Stimulated activated CD8-positive, alpha-beta memory T cell treated with anti-CD3 and anti-CD28 coated beads, Interleukin-12 subunit alpha, Interleukin-12 subunit beta, amount 100 ng/mL, for 24 hours (primary cell): ENCODE results near the gene SERAC1.
"Not testable (repeated sequence)": the region's sequence is repeated elsewhere in the genome, so short reads cannot be mapped to it uniquely, and the experiment has no call there.

Experiments
- DNase-seq: peaks from one replicate; pipeline ENCODE4 v3.0.0-alpha.2; 2020; ENCODE audit errors: extremely low read depth

SERAC1 gene

DNA sequence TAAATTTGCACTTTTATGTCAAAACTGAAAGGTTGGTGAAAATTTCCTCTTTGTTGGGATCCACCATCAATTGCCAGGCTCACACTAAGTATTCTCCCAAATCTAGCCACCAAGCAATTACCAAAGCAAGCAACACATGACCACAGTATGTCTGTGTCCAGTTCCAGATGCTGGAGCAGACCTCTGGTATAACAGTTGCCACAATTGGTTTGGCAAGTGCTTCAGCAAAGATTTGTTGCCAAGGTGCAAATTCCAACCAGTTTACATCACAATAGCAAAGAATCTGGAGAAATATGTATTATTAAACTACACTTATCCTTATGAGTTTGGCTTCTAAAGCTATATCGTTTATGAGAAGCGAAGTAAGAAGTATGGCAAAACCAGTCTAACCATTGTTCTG is 6.5 kb upstream of the SERAC1 start:
- DNase-seq = no peak

DNA sequence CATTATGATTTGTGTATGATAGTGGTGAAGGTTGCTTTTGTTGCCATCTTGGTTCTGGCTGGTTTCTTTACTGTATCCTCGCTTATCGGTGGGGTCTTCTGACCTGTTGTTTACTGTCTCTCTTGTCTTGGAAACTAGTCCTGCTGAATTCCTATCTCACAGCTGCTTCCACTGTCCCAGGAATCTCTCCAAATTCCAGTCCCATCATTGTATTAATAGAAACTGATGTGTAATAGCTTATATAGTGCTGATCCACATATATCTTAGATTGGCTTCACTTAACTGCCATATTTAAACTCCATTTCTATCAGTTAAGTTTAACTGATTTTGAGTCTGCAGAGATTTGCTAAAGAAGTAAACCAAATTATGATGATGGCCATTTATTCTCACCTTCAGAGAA is 6.0 kb upstream of the SERAC1 start:
- DNase-seq = no peak

DNA sequence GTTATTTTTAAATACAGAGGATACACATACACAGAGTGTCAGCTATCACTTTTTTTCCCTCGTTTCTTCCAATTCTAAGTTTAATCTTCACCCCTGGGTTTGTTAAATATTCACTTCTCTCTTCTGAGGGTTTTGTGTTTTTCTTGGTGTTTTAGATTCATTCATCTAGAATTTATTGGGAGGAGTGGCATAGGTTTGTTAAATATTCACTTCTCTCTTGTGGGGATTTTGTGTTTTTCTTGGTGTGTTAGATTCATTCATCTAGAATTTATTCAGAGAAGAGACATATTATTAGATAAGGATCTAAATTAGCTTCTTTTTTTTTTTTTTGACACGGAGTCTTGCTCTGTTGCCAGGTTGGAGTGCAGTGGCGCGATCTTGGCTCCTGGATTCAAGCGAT is 3.9 kb upstream of the SERAC1 start:
- no peak for DNase-seq

DNA sequence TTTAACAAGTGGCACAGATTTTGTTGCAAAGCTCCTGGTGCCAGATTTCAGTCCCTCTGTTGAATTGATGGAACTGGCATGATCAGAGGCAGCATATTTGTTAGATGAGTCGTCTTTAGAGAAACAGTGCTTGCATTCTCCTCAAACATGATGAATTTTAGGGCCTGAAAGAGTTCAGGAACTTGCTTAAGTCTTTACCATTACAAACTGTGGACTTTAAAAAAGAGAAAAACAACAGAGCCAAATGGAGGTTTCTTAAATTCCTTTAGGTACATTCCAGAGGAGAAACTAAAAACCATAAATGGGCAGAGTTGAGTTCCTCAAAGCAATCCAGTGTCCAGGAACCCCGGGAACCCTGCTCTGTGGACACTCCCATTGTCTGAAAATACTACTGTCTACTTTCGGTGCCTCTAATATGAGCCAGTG is 2.6 kb upstream of the SERAC1 start:
- DNase-seq = no peak

DNA sequence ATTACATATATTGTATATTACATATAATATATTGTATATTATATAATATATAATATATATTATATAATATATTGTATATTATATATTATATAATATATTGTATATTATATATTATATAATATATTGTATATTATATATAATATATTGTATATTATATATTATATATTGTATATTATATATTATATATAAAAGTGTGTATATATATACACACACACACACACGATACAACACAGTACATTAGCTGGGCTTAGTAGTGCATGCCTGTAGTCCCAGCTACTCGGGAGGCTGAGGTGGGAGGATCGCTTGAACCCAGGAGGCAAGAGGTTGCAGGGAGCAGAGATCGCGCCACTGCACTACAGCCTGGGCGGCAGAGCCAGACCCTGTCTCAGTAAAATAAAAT is 1.6 kb upstream of the SERAC1 start:
- DNase-seq = not testable (repeated sequence)

DNA sequence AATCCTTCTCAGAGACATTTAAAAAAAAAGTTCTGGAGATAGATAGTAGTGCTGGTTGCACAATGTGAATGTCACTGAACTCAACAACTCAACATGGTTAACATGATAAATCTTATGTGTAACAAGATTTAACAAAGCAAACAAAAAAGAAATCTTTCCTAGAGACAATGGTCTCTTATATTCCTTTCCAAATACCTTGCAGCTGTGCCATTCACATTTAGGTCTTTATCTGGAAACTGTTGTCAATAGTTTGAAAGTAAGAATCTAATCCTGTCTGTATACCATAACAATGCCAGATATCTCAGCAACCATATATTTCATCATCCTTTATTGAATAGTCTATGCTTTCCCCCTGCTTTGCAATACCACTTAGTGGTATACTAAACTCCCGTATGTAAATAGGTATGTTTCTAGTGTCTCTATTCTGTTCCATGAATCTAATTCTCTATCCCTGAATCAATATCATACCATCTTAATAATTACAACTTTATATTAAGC is 2.1 kb downstream of the SERAC1 start:
- DNase-seq = no peak

DNA sequence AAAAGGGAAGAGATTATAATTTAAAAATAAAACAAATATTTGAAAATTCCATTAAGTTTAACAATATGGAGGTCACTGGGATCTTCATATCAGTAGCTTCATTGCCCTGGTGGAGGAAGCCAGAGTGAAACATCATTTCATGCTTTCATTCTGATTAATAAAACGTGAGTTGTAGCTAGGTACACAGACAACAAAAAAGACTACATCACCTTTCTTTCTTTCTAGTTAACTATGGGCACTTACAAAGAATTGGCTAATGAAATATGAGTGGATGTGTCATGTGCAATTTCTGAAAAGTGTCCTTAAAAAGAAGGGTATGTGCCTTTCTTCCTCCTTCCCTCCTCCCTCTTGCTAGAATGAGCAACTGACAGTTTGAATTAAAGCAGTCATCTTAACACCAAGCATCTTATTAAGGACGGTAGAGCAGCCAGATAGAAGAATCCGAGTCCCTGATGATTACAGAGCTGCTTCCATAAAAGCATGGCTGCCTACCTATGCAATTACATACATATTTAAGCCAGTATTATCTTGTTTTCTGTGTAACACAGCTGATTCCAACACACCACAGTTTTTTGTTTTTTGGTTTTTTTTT is 3.4 kb downstream of the SERAC1 start:
- DNase-seq = no peak

DNA sequence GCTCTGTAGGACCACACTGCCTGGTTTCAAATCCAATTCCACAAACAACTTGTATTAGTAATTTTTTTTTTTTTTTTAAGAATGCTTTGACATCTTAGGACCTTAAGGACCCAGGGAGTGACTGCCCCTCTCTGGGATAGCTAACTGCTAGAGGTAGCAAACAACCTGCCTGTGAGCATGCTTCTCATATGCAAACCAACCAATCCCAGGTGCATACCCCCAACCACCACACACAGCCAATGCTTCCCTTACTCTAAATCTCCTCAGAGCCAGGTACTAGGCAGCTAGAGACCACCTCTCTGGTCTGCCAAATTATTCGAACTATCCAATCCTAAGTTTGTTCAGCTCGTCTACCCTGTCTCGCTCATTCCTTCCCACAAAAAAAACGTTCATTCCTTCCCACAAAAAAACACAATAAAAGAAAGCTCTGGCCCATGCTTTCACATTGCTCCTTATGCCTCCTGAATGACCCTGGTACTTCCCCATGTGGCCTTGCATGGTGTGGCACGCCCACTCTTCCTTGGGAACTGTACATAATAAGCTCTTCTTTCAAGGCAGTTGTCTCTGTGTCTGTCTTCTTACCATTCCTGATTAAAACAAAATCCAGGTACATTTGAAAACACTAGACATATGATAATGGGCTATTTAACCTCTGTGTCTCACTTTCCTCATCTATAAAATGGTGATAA is 6.4 kb downstream of the SERAC1 start:
- DNase-seq = no peak

DNA sequence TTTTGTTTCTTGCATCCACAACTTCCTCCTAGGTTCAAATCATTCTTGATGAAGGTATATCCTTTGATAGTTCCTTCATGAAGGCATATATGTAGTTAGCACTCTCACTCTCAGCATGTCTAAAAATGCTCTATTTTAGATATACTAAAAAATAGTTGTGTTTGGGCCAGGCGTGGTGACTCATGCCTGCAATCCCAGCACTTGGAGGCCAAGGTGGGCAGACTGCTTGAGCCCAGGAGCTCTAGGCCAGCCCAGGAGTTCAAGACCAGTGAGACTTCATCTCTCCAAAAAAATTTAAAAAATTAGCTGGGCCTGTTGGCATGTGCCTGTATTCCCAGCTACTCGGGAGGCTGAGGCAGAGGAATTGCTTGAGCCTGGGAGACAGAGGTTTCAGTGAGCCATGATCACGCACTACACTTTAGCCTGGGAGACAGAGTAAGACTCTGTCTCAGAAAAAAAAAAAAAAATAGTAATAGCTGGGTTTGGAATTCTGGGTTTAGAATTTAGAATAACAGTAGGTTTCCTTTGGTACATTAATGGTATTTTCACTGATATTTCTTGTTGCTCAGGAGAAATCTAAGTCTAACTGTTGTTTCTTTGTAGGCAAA is 7.0 kb downstream of the SERAC1 start:
- DNase-seq = no peak

DNA sequence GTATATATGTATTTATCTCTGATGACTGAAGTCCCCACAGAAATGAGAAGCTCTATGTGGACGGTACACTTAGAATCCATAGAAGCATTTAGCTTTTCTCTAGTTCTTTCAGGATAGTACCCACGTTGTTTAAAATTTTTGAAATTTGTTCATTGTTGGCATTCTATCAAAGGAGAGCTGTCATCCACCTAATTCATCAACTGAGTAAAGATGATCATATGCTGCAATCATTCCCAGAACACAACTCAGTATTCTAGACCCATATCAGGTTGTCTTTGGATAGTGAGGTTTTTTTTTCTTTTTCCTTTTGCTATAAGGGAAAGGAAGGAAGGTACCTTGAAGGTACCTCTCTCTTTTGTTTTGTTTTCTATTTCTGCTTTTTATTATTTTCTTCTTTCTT is 9.3 kb downstream of the SERAC1 start:
- no peak for DNase-seq

DNA sequence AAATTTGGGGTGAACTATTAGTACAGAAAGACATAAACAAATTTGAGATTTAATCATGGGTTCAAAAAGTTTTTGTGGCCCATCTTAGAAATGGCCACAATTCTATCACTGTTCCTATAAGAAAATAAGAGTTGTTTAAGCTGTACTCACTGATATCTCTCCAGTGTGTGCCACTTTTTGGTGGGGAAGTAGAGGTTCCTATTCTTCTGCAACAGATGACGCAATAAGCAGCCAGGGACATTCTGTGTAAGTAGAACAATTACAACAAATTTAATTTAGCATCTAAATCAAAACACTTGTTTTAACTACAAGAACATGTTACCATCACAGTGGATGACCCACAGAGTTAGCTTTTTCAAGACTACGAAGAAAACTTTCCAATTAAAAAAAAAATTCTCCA is 9.9 kb downstream of the SERAC1 start:
- no peak for DNase-seq

DNA sequence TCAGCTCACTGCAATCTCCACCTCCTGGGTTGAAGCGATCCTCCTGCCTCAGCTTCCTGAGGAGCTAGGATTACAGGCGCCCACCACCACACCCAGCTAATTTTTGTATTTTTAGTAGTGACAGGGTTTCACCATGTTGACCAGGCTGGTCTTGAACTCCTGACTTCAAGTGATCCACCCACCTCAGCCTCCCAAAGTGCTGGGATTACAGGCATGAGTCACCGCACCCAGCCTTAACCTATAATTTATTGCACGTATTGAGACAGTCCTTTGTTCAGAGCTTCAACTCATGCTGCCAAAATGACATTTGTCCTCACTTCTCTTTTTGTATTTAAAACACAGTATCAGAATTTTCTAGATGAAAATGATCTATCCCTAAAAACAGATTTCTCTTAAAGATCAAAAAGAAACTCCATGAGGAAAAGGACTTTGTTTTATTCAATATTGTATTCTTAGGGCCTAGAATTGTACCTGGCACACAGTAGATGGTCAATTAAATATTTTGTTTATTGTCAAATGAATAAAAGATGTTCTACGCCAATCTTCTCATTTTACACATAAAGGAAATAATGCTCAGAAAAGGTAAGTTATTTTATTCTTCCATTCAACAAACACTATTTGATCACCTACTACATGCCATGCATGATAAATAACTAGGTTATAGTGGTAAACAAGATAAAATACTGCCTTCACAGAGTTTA is 10.8 kb downstream of the SERAC1 start:
- DNase-seq = no peak

DNA sequence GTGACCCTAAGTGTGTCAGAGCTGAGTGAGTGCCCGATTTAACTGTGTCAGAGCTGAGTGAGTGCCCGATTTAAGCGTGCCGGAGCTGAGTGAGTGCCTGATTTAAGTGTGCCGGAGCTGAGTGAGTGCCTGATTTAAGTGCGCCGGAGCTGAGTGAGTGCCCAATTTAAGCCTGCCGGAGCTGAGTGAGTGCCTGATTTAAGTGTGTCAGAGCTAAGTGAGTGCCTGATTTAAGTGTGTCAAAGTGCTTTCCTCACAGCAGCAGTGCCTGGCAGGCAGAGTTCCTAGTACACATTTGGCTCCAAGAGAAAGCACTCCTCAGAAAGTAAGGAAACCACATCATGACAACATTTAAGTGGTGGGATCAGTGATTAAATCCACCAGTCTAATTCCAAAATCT is 13.2 kb downstream of the SERAC1 start:
- DNase-seq = no peak

DNA sequence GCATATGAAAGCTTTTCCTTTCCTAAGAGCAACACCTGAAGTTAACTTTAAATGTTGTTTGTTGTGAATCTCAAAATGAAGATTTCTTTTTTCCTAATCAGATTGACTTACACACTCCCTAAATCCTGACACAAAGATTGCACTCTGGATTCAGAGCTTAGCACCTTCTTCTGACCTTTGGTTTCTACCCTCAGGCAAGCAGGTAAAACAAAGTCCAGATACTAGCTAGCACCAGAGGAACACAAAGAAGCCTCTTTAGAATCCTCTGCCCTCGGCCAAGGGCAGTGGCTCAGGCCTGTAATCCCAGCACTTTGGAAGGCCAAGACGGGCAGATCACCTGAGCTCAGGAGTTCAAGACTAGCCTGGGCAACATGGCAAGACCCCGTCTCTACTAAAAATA is 14.5 kb downstream of the SERAC1 start:
- DNase-seq = no peak

DNA sequence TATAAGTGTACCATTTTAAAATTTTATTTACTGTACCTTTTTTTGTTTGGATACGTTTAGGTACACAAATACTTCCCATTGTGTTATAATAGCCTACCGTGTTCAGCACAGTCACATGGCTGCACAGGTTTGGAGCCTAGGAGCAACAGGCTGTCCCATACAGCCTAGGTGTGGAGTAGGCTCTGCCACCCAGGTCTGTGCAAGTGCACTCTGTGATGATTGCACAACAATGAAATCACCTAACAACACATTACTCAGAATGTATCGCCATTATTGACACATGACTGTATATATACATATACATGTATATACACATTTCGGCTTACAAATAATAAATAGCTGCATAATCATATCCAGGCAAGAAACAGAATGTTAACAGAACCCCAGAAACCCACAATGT is 15.4 kb downstream of the SERAC1 start:
- DNase-seq = no peak

DNA sequence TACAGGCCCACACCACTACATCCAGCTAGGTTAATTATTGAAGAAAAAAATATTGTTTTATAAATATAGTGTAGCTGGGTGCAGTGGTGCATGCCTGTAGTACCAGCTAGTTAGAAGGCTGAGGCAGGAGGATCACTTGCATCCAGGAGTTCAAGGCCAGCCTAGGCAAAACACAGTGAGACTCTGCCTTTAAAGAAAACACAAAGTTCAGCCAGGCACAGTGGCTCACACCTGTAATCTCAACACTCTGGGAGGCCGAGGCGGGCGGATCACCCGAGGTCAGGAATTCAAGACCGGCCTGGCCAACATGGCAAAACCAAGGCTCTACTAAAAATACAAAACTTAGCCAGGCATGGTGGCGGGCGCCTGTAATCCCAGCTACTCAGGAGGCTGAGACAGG is 16.0 kb downstream of the SERAC1 start:
- not testable (repeated sequence) for DNase-seq

DNA sequence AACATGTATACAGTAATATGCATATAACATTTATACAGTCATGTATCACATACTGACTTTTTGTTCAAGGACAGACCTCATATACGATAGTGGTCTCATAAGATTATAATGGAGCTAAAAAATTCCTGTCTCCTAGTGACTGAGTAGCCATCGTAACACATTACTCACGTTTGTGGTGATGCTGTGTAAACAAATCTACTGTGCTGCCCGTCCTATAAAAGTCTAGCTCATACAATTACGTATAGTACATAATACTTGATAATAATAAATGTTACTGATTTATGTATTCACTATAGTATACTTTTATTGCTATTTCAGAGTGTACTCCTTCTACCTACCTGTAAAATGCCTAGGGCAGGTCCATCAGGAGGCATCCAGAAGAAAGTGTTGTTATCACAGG is 17.4 kb downstream of the SERAC1 start:
- no peak for DNase-seq

DNA sequence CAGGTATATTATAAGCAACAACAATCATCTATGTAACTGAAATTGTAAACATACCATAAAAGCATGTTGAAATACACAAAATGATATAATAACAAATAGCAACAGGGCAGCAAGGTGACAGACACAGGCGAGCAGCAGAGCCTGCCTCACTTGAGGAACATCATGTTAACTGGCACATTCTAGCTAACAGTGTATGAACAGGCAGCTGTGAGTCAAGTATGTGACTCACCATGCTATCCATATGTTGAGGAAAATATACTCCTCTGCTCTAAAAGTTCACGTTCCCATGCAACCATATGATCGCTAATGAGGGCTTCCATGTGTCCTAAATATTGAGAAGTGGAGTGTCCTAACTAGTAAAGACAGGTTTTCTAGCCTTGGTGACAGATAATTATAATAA is 18.4 kb downstream of the SERAC1 start:
- no peak for DNase-seq

DNA sequence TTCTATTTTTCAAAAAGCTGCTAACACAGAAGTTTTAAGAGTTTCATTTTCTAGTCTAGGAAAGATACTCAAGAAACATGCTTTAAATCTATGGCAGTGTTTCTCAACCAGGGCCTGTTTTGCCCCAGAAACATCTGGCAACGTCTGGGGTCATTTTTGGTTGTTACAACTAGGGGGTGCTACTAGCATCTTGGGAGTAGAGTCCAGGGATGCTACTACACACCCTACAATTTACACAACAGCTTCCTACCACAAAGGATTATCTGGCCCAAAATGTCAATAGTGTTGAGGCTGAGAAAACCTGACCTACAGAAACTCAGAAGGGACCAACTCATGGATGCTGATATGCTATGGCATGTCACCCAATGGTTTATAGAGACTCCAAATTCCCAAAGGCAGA is 24.4 kb downstream of the SERAC1 start:
- DNase-seq = no peak

DNA sequence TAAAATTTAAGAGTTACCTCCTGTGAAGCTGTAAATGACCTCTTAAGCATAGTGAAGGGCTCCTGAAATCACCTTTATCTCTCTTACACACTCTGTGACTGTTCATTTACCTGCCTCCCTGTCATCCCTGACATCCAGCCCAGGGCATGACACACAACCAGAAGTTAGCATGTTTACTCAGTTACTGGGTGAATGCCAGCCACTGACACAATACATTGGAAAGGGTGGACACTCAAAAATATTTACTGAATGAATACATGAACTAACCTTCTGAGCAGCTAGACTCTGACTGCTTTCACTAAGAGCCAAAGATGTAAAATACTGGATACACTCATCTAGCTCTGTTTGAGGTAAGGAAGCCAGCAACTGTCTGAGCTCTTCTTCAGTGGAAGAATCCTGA is 25.3 kb downstream of the SERAC1 start:
- DNase-seq = no peak

DNA sequence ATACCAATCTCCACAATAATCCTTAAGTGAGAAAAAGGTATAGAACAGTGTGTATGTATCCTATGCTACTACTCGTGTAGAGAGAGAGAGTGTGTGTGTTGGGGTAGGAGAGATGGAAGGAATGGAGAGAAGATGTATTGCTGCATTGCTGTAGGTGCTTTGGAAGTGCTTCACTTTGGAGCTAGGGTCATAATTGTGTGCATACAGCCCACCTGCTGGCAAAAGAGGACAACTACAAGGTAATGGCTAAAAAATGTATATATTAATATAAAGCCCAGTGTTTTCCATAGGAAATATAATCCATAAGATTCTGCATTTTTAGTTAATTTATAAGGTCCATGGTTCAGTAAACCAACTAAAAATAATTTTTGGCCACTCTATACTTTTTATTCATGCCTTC is 36.1 kb downstream of the SERAC1 start:
- no peak for DNase-seq

DNA sequence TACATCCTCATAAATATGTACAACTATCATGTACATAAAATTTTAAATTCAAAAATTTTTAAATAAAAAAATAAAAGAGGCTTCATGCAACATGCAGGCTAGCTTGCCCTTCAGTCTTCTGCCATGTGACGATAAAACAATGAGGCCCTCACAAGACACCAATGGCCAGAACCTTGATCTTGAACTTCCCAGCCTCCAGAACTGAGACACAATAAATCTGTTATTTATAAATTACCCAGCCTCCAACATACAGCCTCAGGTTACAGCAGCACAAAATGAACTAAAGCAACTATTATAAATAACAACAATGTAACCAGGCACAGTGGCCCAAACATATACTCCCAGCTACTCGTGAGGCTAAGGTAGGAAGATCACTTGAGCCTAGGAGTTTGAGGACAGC is 42.8 kb downstream of the SERAC1 start:
- no peak for DNase-seq

DNA sequence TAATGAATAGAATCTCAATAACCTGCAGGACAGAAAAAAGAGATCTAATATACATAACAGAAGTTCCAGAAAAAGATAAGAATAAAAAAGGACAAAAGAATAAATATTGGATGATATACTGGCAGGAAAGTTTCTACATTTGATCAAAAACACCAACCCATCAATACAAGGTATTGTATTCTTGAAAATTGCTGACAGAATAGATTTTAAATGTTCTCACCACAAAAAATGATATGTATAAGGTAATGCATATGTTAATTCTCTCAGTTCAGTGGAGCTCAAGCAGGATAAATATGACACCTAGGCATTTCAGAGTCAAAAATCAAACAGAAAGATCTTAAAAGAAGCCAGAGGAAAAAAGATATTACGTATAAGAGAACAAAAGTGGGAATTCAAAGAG is 43.8 kb downstream of the SERAC1 start:
- no peak for DNase-seq
